BJ (cell line): Measurements from ENCODE around the gene SRSF12. TPM values are rescaled to one million over a fixed set of nuclear protein-coding genes. Genes with fewer than 3 reads are reported as not detected.
"Not testable (repeated sequence)": the region's sequence is repeated elsewhere in the genome, so short reads cannot be mapped to it uniquely, and the experiment has no call there.

Source experiments
- CTCF ChIA-PET: fragments of 350-600 bp; formaldehyde crosslinking; extraction: SDS; loops from one replicate; lab custom pipeline; 2021; ENCODE audit warnings: antibody characterized with exemption, inconsistent platforms; lab: Yijun Ruan, JAX
- POLR2A ChIA-PET: fragments of 300-600 bp; sonication (Branson Sonifier 250); formaldehyde crosslinking; extraction: SDS; loops from one replicate; lab custom pipeline; 2021; ENCODE audit warnings: antibody characterized with exemption; lab: Charles Lee
- DNase-seq: peaks from one replicate; pipeline ENCODE4 v3.0.0-alpha.2; 2011; ENCODE audit warnings: low read depth
- H3K27me3 ChIP-seq: 2 replicates; pipeline ENCODE4 v1.6.0; 2011; ENCODE audit warnings: low read length; ENCODE audit not compliant: control insufficient read depth, insufficient read depth
- H3K36me3 ChIP-seq: 2 replicates; pipeline ENCODE4 v1.5.1; 2011; ENCODE audit warnings: low read length; ENCODE audit not compliant: control insufficient read depth, insufficient read depth
- H3K4me3 ChIP-seq: 2 replicates; pipeline ENCODE4 v1.5.1; 2011; ENCODE audit warnings: low read depth, mild to moderate bottlenecking, control low read depth, low read length
- polyA plus RNA-seq: library from polyadenylated mRNA; depleted of rRNA; stranded (reverse); fragments of >200 nt; gene quantifications from 2 replicates; pipeline ENCODE4 v1.2.3, GENCODE V29; 2011
- TF ChIP-seq, protein P1 (sequence below): IDR thresholded peaks from 2 replicates; pipeline ENCODE4 v1.5.1; 2011; ENCODE audit warnings: low read depth, mild to moderate bottlenecking, control low read depth, inconsistent platforms, low read length, moderate library complexity; ENCODE audit not compliant: insufficient read depth

SRSF12 gene
- polyA plus RNA-seq, 1 experiment = not detected

DNA sequence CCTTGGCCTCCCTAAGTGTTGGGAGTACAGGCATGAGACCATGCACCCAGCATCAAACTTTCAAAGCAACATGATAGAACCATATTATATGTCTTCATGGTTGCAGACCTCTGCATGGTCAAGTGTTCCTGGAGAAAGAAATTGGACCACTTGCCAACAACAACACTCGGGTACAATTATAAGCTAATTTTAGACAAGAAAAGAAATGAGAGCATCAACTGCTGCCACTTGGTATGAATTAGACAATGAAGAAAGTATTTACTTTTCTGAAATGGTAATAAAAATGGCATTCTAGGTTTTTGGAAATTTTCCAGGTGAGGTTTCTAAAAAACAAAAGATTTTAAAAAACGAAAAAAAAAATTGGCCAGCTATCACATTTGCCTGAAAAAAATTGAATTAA lies 20.3 kb upstream of the SRSF12 start:
- CTCF ChIA-PET = interaction anchor here (2.5 kb wide), 1 partner anchor 155 kb away, joined by 9 read pairs; no protein-coding TSS in a partner anchor
- TF ChIP-seq, protein P1, sequence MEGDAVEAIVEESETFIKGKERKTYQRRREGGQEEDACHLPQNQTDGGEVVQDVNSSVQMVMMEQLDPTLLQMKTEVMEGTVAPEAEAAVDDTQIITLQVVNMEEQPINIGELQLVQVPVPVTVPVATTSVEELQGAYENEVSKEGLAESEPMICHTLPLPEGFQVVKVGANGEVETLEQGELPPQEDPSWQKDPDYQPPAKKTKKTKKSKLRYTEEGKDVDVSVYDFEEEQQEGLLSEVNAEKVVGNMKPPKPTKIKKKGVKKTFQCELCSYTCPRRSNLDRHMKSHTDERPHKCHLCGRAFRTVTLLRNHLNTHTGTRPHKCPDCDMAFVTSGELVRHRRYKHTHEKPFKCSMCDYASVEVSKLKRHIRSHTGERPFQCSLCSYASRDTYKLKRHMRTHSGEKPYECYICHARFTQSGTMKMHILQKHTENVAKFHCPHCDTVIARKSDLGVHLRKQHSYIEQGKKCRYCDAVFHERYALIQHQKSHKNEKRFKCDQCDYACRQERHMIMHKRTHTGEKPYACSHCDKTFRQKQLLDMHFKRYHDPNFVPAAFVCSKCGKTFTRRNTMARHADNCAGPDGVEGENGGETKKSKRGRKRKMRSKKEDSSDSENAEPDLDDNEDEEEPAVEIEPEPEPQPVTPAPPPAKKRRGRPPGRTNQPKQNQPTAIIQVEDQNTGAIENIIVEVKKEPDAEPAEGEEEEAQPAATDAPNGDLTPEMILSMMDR = no peak
- POLR2A ChIA-PET = no interaction called here

DNA sequence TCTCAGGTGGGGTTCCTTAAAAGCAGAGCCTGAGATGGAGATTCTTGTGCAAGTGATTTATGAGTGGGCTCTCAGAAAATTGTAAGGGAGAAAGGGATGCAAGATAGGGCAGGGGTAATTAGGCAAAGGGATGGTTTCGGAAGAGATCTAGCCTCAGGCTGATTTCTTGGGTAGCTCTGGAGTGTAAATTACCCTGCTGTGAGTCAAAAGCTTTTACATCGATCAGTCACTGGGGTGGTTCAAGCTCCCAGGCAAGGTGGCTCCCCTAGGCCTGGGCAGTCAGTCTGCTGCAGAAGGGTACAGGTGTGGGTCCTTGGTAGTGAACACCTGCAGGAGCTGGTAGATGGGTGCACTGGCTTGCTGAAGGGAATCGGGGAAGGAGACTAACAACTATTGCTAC lies 16.9 kb upstream of the SRSF12 start:
- CTCF ChIA-PET = interaction anchor here (0.6 to 1.5 kb wide), 3 partner anchors 11 to 152 kb away, joined by 3 to 4 read pairs (median 3); partner anchors contain the start of gene PM20D2
- no peak for DNase-seq
- TF ChIP-seq, protein P1 = no peak
- POLR2A ChIA-PET = no interaction called here
- Histone ChIP-seq H3K4me3 (no peak overlapping the region), H3K36me3 (no peaks in the 10 kb centered on the region), H3K27me3 (no peaks in the 10 kb centered on the region)

More for the DNA sequence above, 20.3 kb upstream of the SRSF12 start:
- no peak overlapping the region for H3K4me3 ChIP-seq
- no peaks in the 10 kb centered on the region for H3K27me3 ChIP-seq
- DNase-seq = no peak
- H3K36me3 ChIP-seq = no peaks in the 10 kb centered on the region

DNA sequence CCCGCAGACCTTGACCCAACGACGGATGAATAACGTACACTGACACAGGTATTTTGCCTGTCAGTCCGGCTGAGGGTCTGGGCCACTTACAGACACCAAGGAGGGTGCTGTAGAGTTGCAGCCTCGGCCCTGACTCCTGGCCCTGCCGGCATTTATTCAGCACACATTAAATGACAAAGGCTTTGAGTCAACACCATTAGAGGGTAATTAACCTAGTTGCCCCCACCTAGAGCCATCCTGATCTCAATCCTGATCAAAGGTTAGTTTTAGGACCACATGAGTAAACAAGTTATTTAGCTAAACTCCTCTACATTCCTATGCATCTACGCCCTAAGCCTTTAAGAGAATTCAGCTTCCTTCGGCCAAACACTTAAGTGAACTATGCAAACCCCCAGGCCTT lies 16.1 kb upstream of the SRSF12 start:
- POLR2A ChIA-PET = no interaction called here
- Histone ChIP-seq H3K36me3 (no peaks in the 10 kb centered on the region), H3K4me3 (no peak overlapping the region), H3K27me3 (no peaks in the 10 kb centered on the region)
- CTCF ChIA-PET = interaction anchor here (0.6 to 1.5 kb wide), 3 partner anchors 12 to 152 kb away, joined by 3 to 4 read pairs (median 3); partner anchors contain the start of gene PM20D2
- DNase-seq = no peak
- TF ChIP-seq, protein P1 = no peak

DNA sequence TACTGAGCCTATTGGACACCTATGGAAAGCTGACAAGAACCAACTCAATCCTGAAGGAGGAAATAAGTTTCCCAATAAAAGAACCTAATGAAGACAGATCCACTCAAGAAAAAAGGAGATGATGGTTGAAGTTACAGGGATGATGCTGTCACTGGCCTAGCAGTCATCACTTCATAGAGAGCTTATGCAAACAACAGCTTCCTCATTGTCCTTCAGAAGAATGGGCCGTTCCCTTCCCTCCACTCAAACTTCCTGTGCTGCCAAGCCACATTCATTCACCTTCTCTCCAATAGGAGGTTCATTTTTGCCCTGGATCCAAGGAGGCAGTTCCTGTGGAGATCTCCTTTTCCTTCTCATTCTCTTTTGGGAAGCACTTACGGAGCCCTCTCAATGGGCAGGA lies 14.2 kb upstream of the SRSF12 start:
- ChIA-PET CTCF (interaction anchor here (0.7 to 1.2 kb wide), 4 partner anchors 9 to 1268 kb away, joined by 3 to 5 read pairs (median 4); no protein-coding TSS in a partner anchor), POLR2A (no interaction called here)
- H3K4me3 ChIP-seq = no peak overlapping the region
- TF ChIP-seq, protein P1 = no peak
- no peaks in the 10 kb centered on the region for H3K36me3 ChIP-seq
- H3K27me3 ChIP-seq = no peaks in the 10 kb centered on the region
- DNase-seq = no peak

DNA sequence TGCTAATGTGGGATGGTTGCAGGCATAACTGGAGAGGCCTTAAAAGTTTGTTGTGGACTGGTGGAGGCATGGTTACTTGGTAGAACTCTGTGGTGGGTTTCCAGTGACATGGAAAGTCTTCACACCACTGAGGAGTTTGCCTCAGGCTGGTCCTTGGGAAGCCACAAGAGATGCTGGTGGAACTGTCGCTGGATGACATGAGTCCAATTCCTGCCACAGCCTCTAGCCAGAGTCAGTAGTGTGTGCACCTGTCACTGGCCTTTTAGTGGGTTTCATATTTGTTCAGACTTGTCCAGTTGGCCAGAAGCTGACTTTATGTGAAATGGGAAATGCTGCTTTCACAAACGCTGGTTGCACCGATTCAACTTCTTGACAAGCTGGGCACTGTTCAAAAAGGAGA lies 13.7 kb upstream of the SRSF12 start:
- DNase-seq = no peak
- TF ChIP-seq, protein P1 = no peak
- ChIA-PET POLR2A (no interaction called here), CTCF (interaction anchor here (1.0 kb wide), 3 partner anchors 9 to 170 kb away, joined by 3 to 5 read pairs (median 3); no protein-coding TSS in a partner anchor)
- no peak overlapping the region for H3K4me3 ChIP-seq
- H3K27me3 ChIP-seq = no peaks in the 10 kb centered on the region
- no peaks in the 10 kb centered on the region for H3K36me3 ChIP-seq

DNA sequence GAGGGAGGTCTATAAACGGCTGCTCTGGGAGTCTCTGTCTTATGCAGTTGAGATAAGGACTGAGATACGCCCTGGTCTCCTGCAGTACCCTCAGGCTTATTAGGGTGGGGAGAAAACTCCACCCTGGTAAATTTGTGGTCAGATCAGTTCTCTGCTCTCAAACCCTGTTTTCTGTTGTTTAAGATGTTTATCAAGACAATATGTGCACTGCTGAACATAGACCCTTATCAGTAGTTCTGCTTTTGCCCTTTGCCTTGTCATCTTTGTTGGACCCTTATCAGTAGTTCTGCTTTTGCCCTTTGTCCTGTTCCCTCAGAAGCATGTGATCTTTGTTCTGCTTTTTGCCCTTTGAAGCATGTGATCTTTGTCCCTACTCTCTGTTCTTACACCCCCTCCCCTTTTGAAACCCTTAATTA lies 10.4 kb upstream of the SRSF12 start:
- POLR2A ChIA-PET, H3K36me3 ChIP-seq, H3K27me3 ChIP-seq, DNase-seq, H3K4me3 ChIP-seq, CTCF ChIA-PET: not testable (repeated sequence)
